Measurements from ENCODE around the gene PRELID2.

DNA sequence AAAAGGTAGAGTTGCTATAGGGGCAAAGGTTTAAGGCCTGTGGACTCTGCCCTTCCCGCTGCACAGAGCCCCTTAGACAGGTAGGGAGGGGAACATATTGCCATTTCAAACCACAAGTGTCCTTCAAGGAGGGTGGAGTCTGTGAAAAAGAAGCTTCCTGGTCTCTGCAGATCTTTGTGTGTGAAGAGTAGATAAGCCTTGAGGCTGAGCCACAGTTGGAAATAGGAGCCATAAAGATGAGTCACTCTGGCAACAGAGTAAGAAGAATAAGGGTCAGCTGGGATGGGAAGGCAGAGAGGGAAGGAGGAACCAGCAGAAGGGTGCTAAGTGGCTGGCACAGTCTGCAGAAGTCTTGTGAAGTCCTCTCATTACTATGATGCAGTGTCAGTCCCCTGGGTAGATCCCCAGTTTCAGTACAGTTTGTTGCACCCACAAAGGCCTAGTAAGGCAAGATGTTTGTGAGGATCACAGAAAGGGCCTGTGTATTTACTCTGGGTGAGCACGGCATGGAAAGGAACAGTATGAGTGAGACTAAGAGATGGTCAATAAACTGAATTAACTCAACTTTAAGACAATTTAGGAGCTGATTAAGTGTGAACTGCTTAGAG, 19.6 kb upstream of the PRELID2 start:
- TF ChIP-seq CTCF (IDR thresholded peaks at IDR 0.05; ENCODE audit: extremely low read depth in 1 of 2, insufficient read depth in 1 of 2, low read depth in 1 of 2, low read length in 2 of 2) (no peak), POLR2A (IDR thresholded peaks at IDR 0.05; ENCODE audit: low read depth, low read length) (no peak), POLR2AphosphoS5 (IDR thresholded peaks at IDR 0.05; ENCODE audit: insufficient read depth, low read depth, low read length) (no peak), JUN (IDR thresholded peaks at IDR 0.05; ENCODE audit: borderline replicate concordance, insufficient read depth, insufficient read length, low read depth) (peak; percentile 47)
